Epithelial cell of proximal tubule (primary cell): Measurements from ENCODE around the gene SRP68. TPM values are rescaled to one million over a fixed set of nuclear protein-coding genes. Genes with fewer than 3 reads are reported as not detected.

Source experiments
- DNase-seq: peaks from one replicate; pipeline ENCODE4 v3.0.0-alpha.2; 2011; ENCODE audit warnings: low read depth
- H3K4me3 ChIP-seq: 2 replicates; pipeline ENCODE4 v1.5.1; 2011; ENCODE audit warnings: low read depth, mild to moderate bottlenecking, low read length
- total RNA-seq: library from RNA; depleted of rRNA; stranded (reverse); fragments of >200 nt; gene quantifications from 2 replicates; pipeline ENCODE4 v1.2.3, GENCODE V29; 2015
- TF ChIP-seq, protein P1 (sequence below): conservative IDR thresholded peaks from 2 replicates; pipeline ENCODE4 v1.5.1; 2012; ENCODE audit warnings: low read depth, mild to moderate bottlenecking, low read length

SRP68 gene
- total RNA-seq, 1 donor from 2014 or later: 15.3 TPM

DNA sequence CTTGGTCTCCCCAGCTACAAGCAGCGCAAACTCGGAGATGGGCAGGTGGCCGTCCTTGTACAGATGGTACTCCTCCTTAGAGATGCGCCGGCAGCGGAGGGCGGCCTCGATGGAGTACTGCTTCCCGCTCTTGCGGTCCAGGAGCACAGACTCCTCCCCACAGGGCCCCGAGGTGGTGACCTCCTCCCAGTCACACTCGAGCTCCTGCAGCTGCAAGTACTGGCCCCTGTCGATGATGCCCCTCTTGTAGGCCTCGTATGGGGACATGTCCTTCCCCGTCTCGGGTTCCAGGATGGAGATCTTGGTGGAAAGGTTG lies 64.5 kb downstream of the SRP68 start:
- no peak for DNase-seq
- H3K4me3 ChIP-seq: no peak overlapping the region
- TF ChIP-seq, protein P1, sequence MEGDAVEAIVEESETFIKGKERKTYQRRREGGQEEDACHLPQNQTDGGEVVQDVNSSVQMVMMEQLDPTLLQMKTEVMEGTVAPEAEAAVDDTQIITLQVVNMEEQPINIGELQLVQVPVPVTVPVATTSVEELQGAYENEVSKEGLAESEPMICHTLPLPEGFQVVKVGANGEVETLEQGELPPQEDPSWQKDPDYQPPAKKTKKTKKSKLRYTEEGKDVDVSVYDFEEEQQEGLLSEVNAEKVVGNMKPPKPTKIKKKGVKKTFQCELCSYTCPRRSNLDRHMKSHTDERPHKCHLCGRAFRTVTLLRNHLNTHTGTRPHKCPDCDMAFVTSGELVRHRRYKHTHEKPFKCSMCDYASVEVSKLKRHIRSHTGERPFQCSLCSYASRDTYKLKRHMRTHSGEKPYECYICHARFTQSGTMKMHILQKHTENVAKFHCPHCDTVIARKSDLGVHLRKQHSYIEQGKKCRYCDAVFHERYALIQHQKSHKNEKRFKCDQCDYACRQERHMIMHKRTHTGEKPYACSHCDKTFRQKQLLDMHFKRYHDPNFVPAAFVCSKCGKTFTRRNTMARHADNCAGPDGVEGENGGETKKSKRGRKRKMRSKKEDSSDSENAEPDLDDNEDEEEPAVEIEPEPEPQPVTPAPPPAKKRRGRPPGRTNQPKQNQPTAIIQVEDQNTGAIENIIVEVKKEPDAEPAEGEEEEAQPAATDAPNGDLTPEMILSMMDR: no peak

- TF ChIP-seq, protein P1: no peak
- DNase-seq: no peak
- no peak overlapping the region for H3K4me3 ChIP-seq
Measured at GRCh38 chr17:76007131-76007849, 65.0 kb downstream of the SRP68 start.

DNA sequence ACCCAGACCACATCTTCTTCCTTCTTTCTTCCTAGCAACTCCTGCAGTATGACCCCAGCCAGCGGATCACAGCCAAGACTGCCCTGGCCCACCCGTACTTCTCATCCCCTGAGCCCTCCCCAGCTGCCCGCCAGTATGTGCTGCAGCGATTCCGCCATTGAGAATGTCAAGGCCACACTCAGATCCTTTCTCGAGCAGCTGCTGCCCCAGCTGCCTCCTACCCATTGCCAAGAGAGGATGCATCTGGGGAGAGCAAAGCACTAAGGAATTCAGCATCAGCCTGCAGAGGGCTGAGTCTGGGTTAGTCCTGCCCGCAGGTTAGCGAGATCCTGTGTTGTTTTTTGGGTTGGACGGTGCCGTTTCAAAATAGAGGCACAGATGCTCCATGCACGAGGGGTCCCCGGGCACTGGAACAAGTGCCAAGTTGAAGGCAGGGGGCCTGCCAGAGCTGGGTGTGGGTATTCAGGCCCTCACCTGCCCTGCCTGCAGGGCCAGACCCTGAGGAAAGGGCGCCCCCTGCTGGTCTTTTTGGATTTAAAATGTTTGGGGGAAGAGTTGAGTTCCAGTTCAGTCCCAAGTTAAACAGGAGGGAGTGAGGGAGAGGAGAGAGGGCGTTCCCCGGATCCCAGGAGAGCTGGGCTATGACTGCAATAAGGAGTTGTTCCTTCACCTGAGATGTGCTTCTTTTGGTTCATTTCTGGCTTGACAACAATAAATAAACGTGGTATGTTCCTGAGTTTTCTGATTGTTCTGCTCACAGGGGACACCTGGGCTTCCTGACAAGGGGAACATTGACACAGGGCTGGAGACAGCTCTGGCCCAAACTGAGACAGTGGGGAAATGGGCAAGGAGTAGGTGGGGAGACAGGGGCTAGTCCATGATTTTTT lies 66.8 kb downstream of the SRP68 start:
- TF ChIP-seq, protein P1: peak; percentile 75
- DNase-seq: no peak
- no peak overlapping the region for H3K4me3 ChIP-seq

DNA sequence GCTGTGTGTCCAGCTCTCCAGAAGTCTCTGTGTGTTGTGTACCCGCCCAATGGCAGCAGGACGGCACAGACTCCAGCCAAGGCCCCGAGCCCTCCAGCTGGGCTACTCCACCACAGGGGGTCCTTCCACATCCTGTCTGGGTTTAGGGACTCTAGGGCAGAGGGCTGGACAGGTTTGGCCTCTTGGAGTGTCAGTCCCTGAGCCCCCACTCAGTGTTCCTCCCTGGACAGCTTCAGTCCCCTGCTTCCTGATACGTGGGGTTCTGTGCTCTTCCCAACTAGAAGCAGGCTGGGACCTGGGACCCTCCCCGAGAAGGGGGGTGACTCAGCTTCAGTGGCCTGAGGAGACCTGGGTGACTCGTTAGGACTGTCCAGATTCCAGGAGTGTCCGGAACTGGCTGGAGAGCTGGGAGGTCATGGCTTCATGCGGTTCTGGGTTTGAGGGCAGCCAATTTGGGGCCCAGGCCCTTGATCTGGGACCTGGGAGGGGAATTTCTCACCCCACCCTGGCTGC lies 67.5 kb downstream of the SRP68 start:
- H3K4me3 ChIP-seq: no peak overlapping the region
- TF ChIP-seq, protein P1: no peak
- no peak for DNase-seq

- H3K4me3 ChIP-seq: no peak overlapping the region
- DNase-seq: no peak
- TF ChIP-seq, protein P1: no peak
Measured at GRCh38 chr17:76003915-76004314, 68.4 kb downstream of the SRP68 start.

DNA sequence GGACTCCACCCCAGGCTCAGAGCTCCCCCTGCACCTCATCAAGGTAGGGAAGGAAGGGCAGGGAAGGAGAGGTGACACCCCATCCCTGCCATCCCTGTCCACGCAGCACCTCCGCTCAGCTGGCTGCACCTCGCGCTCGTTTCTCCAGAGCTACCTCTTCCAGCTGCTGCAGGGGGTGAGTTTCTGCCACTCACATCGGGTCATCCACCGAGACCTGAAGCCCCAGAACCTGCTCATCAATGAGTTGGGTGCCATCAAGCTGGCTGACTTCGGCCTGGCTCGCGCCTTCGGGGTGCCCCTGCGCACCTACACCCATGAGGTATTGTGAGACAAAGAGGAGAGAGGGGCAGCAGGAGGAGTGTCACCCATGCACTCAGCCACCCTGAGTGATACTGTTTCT lies 70.2 kb downstream of the SRP68 start:
- H3K4me3 ChIP-seq: no peak overlapping the region
- TF ChIP-seq, protein P1: no peak
- no peak for DNase-seq
